Measurements from ENCODE around the gene ZDHHC11.
"Not testable (repeated sequence)": the region's sequence is repeated elsewhere in the genome, so short reads cannot be mapped to it uniquely, and the experiment has no call there.

ZDHHC11 gene

GRCh38 chr5:860506-861150, 9.8 kb upstream of the ZDHHC11 start:
- DNase-seq (ENCODE audit: low read depth in 1 of 2, low spot score in 1 of 2) = no peak

GRCh38 chr5:859798-860296, 9.1 kb upstream of the ZDHHC11 start:
- no peak for DNase-seq (ENCODE audit: low read depth in 1 of 2, low spot score in 1 of 2)

- DNase-seq (ENCODE audit: low read depth in 1 of 2, low spot score in 1 of 2) = no peak
Observed at GRCh38 chr5:859391-859790, 8.6 kb upstream of the ZDHHC11 start.

GRCh38 chr5:858726-859125, 7.9 kb upstream of the ZDHHC11 start:
- DNase-seq (ENCODE audit: low read depth in 1 of 2, low spot score in 1 of 2) = no peak

- DNase-seq (ENCODE audit: low read depth in 1 of 2, low spot score in 1 of 2) = no peak
Observed at GRCh38 chr5:856531-857425, 6.0 kb upstream of the ZDHHC11 start.

- no peak for DNase-seq (ENCODE audit: low read depth in 1 of 2, low spot score in 1 of 2)
Observed at GRCh38 chr5:855771-856530, 5.2 kb upstream of the ZDHHC11 start.

GRCh38 chr5:854966-855743, 4.4 kb upstream of the ZDHHC11 start:
- DNase-seq (ENCODE audit: low read depth in 1 of 2, low spot score in 1 of 2) = no peak

- DNase-seq (ENCODE audit: low read depth in 1 of 2, low spot score in 1 of 2) = no peak
Observed at GRCh38 chr5:854217-854616, 3.4 kb upstream of the ZDHHC11 start.

- not testable (repeated sequence) for DNase-seq (ENCODE audit: low read depth in 1 of 2, low spot score in 1 of 2)
Observed at GRCh38 chr5:853416-854090, 2.8 kb upstream of the ZDHHC11 start.

GRCh38 chr5:852431-853401, 1.9 kb upstream of the ZDHHC11 start:
- no peak for DNase-seq (ENCODE audit: low read depth in 1 of 2, low spot score in 1 of 2)

GRCh38 chr5:852018-852417, 1.2 kb upstream of the ZDHHC11 start:
- DNase-seq (ENCODE audit: low read depth in 1 of 2, low spot score in 1 of 2) = no peak

- no peak for DNase-seq (ENCODE audit: low read depth in 1 of 2, low spot score in 1 of 2)
Observed at GRCh38 chr5:851553-851952, 767 bp upstream of the ZDHHC11 start.

- DNase-seq (ENCODE audit: low read depth in 1 of 2, low spot score in 1 of 2) = no peak
Observed at GRCh38 chr5:851076-851475, 290 bp upstream of the ZDHHC11 start.

GRCh38 chr5:849651-850301, 1.0 kb downstream of the ZDHHC11 start:
- no peak for DNase-seq (ENCODE audit: low read depth in 1 of 2, low spot score in 1 of 2)

- no peak for DNase-seq (ENCODE audit: low read depth in 1 of 2, low spot score in 1 of 2)
Observed at GRCh38 chr5:848671-849111, 2.1 kb downstream of the ZDHHC11 start.

GRCh38 chr5:847736-848135, 3.0 kb downstream of the ZDHHC11 start:
- DNase-seq (ENCODE audit: low read depth in 1 of 2, low spot score in 1 of 2) = not testable (repeated sequence)

GRCh38 chr5:847212-847611, 3.6 kb downstream of the ZDHHC11 start:
- DNase-seq (ENCODE audit: low read depth in 1 of 2, low spot score in 1 of 2) = not testable (repeated sequence)

GRCh38 chr5:846602-847091, 4.1 kb downstream of the ZDHHC11 start:
- not testable (repeated sequence) for DNase-seq (ENCODE audit: low read depth in 1 of 2, low spot score in 1 of 2)
